Karpas-422 (cell line): ENCODE data around the gene GNB3. TPM values are rescaled to one million over a fixed set of nuclear protein-coding genes. Genes with fewer than 3 reads are reported as not detected.
"Not testable (repeated sequence)": the region's sequence is repeated elsewhere in the genome, so short reads cannot be mapped to it uniquely, and the experiment has no call there.

Experiments used
- DNase-seq: peaks from one replicate; pipeline ENCODE4 v3.0.0-alpha.2; 2015
- H2AFZ ChIP-seq: fragments of 200-600 bp; sonication (generic); 2 replicates; pipeline ENCODE4 v1.6.1; 2014; ENCODE audit warnings: antibody characterized with exemption, low read length, mixed read lengths
- H3K27ac ChIP-seq: fragments of 200-600 bp; sonication (generic); 2 replicates; pipeline ENCODE4 v1.5.1; 2014; ENCODE audit warnings: mild to moderate bottlenecking, low read length, moderate library complexity
- H3K27me3 ChIP-seq: fragments of 200-600 bp; sonication (generic); 2 replicates; pipeline ENCODE4 v1.6.1; 2014; ENCODE audit warnings: low read length, mixed read lengths
- H3K36me3 ChIP-seq: fragments of 200-600 bp; sonication (generic); 2 replicates; pipeline ENCODE4 v1.6.1; 2014; ENCODE audit warnings: low read length, mixed read lengths; ENCODE audit not compliant: insufficient read depth
- H3K4me1 ChIP-seq: fragments of 200-600 bp; sonication (generic); 2 replicates; pipeline ENCODE4 v1.6.1; 2014; ENCODE audit warnings: mild to moderate bottlenecking, low read length, mixed read lengths
- H3K4me2 ChIP-seq: fragments of 200-600 bp; sonication (generic); 2 replicates; pipeline ENCODE4 v1.6.1; 2014; ENCODE audit warnings: low read length, low read depth, mild to moderate bottlenecking; ENCODE audit not compliant: poor library complexity, severe bottlenecking
- H3K4me3 ChIP-seq: fragments of 200-600 bp; sonication (generic); 2 replicates; pipeline ENCODE4 v1.5.1; 2014; ENCODE audit warnings: mild to moderate bottlenecking, antibody characterized with exemption, low read length, mixed read lengths
- H3K79me2 ChIP-seq: fragments of 200-600 bp; sonication (generic); 2 replicates; pipeline ENCODE4 v1.6.1; 2014; ENCODE audit warnings: mild to moderate bottlenecking, low read length, mixed read lengths
- H3K9ac ChIP-seq: fragments of 200-600 bp; sonication (generic); 2 replicates; pipeline ENCODE4 v1.6.0; 2014; ENCODE audit warnings: low read length
- H3K9me2 ChIP-seq: fragments of 200-600 bp; sonication (generic), shearing (Covaris generic); replicated peaks from 2 replicates; pipeline ENCODE4 v1.6.0; 2014; ENCODE audit warnings: mild to moderate bottlenecking, low read length, moderate library complexity; ENCODE audit not compliant: insufficient read depth
- H3K9me3 ChIP-seq: fragments of 300-700, 200-600 bp; sonication (generic); 2 replicates; pipeline ENCODE4 v1.6.1; 2014; ENCODE audit warnings: low read length, mixed read lengths
- H4K20me1 ChIP-seq: fragments of 200-600 bp; sonication (generic); 2 replicates; pipeline ENCODE4 v1.6.1; 2014; ENCODE audit warnings: mild to moderate bottlenecking, antibody characterized with exemption, low read length, low read depth; ENCODE audit not compliant: insufficient read depth
- total RNA-seq: library from RNA; depleted of rRNA; stranded (reverse); fragments of >200 nt; shearing (Covaris generic); gene quantifications from 2 replicates; pipeline ENCODE4 v1.2.3, GENCODE V29; 2014; ENCODE audit warnings: low replicate concordance

GNB3 gene
- total RNA-seq, 1 experiment from 2014 or later: 14.9 TPM

GRCh38 chr12:6865307-6865706, 24.6 kb downstream of the GNB3 start:
- H3K9me2 ChIP-seq, H3K9ac ChIP-seq, H3K4me2 ChIP-seq, DNase-seq, H2AFZ ChIP-seq, H3K4me3 ChIP-seq, H3K27ac ChIP-seq, H3K9me3 ChIP-seq, H3K27me3 ChIP-seq: not testable (repeated sequence)
- Histone ChIP-seq H3K4me1 (peaks cover 30% of the 10 kb centered on the region), H3K36me3 (peaks cover 44% of the 10 kb centered on the region), H3K79me2 (peaks cover 22% of the 10 kb centered on the region), H4K20me1 (peaks cover 27% of the 10 kb centered on the region)

GRCh38 chr12:6866163-6866919, 25.6 kb downstream of the GNB3 start:
- Histone ChIP-seq H3K27me3 (no peaks in the 10 kb centered on the region), H4K20me1 (peaks cover 27% of the 10 kb centered on the region), H2AFZ (no peak overlapping the region), H3K4me1 (peaks cover 40% of the 10 kb centered on the region), H3K27ac (peak overlapping the region; percentile 98), H3K4me2 (peak overlapping the region; percentile 100), H3K9me3 (no peaks in the 10 kb centered on the region), H3K79me2 (peaks cover 22% of the 10 kb centered on the region), H3K36me3 (peaks cover 50% of the 10 kb centered on the region), H3K9me2 (no peaks in the 10 kb centered on the region), H3K9ac (peak overlapping the region; percentile 100), H3K4me3 (peak overlapping the region; percentile 90; the same call in 1 of the 2 replicates)
- DNase-seq: no peak

GRCh38 chr12:6866920-6867412, 26.2 kb downstream of the GNB3 start:
- no peaks in the 10 kb centered on the region for H3K9me3 ChIP-seq
- peak overlapping the region; percentile 90 for H3K4me3 ChIP-seq
- H3K36me3 ChIP-seq: peaks cover 44% of the 10 kb centered on the region
- no peaks in the 10 kb centered on the region for H3K27me3 ChIP-seq
- peak overlapping the region; percentile 100 for H3K4me2 ChIP-seq
- no peak for DNase-seq
- peaks cover 47% of the 10 kb centered on the region for H3K4me1 ChIP-seq
- no peak overlapping the region for H2AFZ ChIP-seq
- H3K9me2 ChIP-seq: no peaks in the 10 kb centered on the region
- peak overlapping the region; percentile 100 for H3K9ac ChIP-seq
- peaks cover 22% of the 10 kb centered on the region for H3K79me2 ChIP-seq
- peak overlapping the region; percentile 98 for H3K27ac ChIP-seq
- peaks cover 30% of the 10 kb centered on the region for H4K20me1 ChIP-seq

GRCh38 chr12:6867413-6868210, 26.9 kb downstream of the GNB3 start, which contains the start of gene TPI1:
TSS of gene TPI1 (plus strand) at chr12:6867531. CDS start at chr12:6867567, 36 bp downstream.
- DNase-seq: peak; percentile 93
- H3K9ac ChIP-seq: peak within 1 kb of the TSS; percentile 100
- H3K36me3 ChIP-seq: peaks cover 43% of the 10 kb centered on the region
- no peak within 1 kb of the TSS for H2AFZ ChIP-seq
- peaks cover 53% of the 10 kb centered on the region for H3K4me1 ChIP-seq
- H3K27ac ChIP-seq: peak within 1 kb of the TSS; percentile 98
- no peaks in the 10 kb centered on the region for H3K9me2 ChIP-seq
- H3K4me2 ChIP-seq: peak within 1 kb of the TSS; percentile 100
- peak within 1 kb of the TSS; percentile 90 for H3K4me3 ChIP-seq
- H3K27me3 ChIP-seq: no peaks in the 10 kb centered on the region
- peaks cover 22% of the 10 kb centered on the region for H3K79me2 ChIP-seq
- peaks cover 34% of the 10 kb centered on the region for H4K20me1 ChIP-seq
- H3K9me3 ChIP-seq: no peaks in the 10 kb centered on the region

GRCh38 chr12:6868211-6869048, 27.7 kb downstream of the GNB3 start:
- Histone ChIP-seq H3K27me3 (no peaks in the 10 kb centered on the region), H3K4me2 (peak overlapping the region; percentile 100), H3K9me3 (no peaks in the 10 kb centered on the region), H3K9me2 (no peaks in the 10 kb centered on the region), H3K9ac (peak overlapping the region; percentile 100), H3K27ac (peak overlapping the region; percentile 98), H3K79me2 (peaks cover 22% of the 10 kb centered on the region), H3K4me1 (peaks cover 59% of the 10 kb centered on the region), H3K4me3 (peak overlapping the region; percentile 90), H4K20me1 (peaks cover 38% of the 10 kb centered on the region), H3K36me3 (peaks cover 37% of the 10 kb centered on the region), H2AFZ (no peak overlapping the region)
- DNase-seq: peak; percentile 55

- peak; percentile 93 for DNase-seq
- peaks cover 63% of the 10 kb centered on the region for H3K4me1 ChIP-seq
- H3K27me3 ChIP-seq: no peaks in the 10 kb centered on the region
- H3K36me3 ChIP-seq: peaks cover 43% of the 10 kb centered on the region
- H4K20me1 ChIP-seq: peaks cover 38% of the 10 kb centered on the region
- no peaks in the 10 kb centered on the region for H3K9me3 ChIP-seq
- peak overlapping the region; percentile 90 for H3K4me3 ChIP-seq
- peak overlapping the region; percentile 98 for H3K27ac ChIP-seq
- no peak overlapping the region for H2AFZ ChIP-seq
- no peaks in the 10 kb centered on the region for H3K9me2 ChIP-seq
- peaks cover 27% of the 10 kb centered on the region for H3K79me2 ChIP-seq
- peak overlapping the region; percentile 100 for H3K4me2 ChIP-seq
- peak overlapping the region; percentile 100 for H3K9ac ChIP-seq
These were observed 28.6 kb downstream of the GNB3 start for GRCh38 chr12:6869049-6870021.

- H3K4me3 ChIP-seq: peak overlapping the region; percentile 90; the same call in 1 of the 2 replicates
- H3K4me2 ChIP-seq: peak overlapping the region; percentile 100
- not testable (repeated sequence) for H3K9me3 ChIP-seq, H2AFZ ChIP-seq, H3K27me3 ChIP-seq, H3K9me2 ChIP-seq, DNase-seq
- peaks cover 63% of the 10 kb centered on the region for H3K4me1 ChIP-seq
- H3K9ac ChIP-seq: peak overlapping the region; percentile 100
- H3K27ac ChIP-seq: peak overlapping the region; percentile 57; the same call in 1 of the 2 replicates
- peaks cover 27% of the 10 kb centered on the region for H3K79me2 ChIP-seq
- H4K20me1 ChIP-seq: peaks cover 38% of the 10 kb centered on the region
- peaks cover 46% of the 10 kb centered on the region for H3K36me3 ChIP-seq
These were observed 29.6 kb downstream of the GNB3 start for GRCh38 chr12:6870304-6870703.
